Thyroid gland (tissue), 4 donors: ENCODE data around the gene MYZAP. TPM values are rescaled to one million over a fixed set of nuclear protein-coding genes. Genes with fewer than 3 reads are reported as not detected.

ENCODE experiments used
- DNase-seq, 2 donors: peaks; one replicate each; pipeline ENCODE4 v3.0.0-alpha.2; 2019
- H3K27ac ChIP-seq, 3 donors: fragments of 200-600 bp; sonication (generic); 1 replicate in 2 of 3; 2 replicates in 1 of 3; pipeline ENCODE4 v1.5.1; 2016 to 2019; ENCODE audit warnings: mild to moderate bottlenecking in 1 of 3, moderate library complexity in 1 of 3
- H3K27me3 ChIP-seq: fragments of 200-600 bp; sonication (generic); one replicate; pipeline ENCODE4 v1.5.1; 2019
- H3K36me3 ChIP-seq, 2 donors: fragments of 200-600 bp; sonication (generic); one replicate each; pipeline ENCODE4 v1.5.1; 2016 to 2019
- H3K4me1 ChIP-seq, 2 donors: fragments of 200-600 bp; sonication (generic); one replicate each; pipeline ENCODE4 v1.5.1; 2017 to 2019
- H3K4me3 ChIP-seq, 3 donors: fragments of 200-600 bp; sonication (generic); replicated peaks in 1 of 3; 1 replicate in 2 of 3; 2 replicates in 1 of 3; pipeline ENCODE4 v1.5.1; 2016; ENCODE audit warnings: mild to moderate bottlenecking in 1 of 3
- H3K9me3 ChIP-seq: fragments of 200-600 bp; sonication (generic); one replicate; pipeline ENCODE4 v1.5.1; 2017
- CTCF ChIP-seq, 6 experiments: fragments of 200-600 bp in 3 of 6; fragments of 450-650 bp in 3 of 6; sonication (generic) in 3 of 6; IDR thresholded peaks; one replicate each; pipeline ENCODE4 v1.5.1; 2016 to 2019; ENCODE audit warnings: antibody characterized with exemption in 6 of 6, mild to moderate bottlenecking in 2 of 6, inconsistent platforms in 1 of 6, moderate library complexity in 1 of 6
- POLR2A ChIP-seq, 2 donors: fragments of 450-650 bp; IDR thresholded peaks; one replicate each; pipeline ENCODE4 v1.6.1; 2017; ENCODE audit warnings: antibody characterized with exemption in 2 of 2, mild to moderate bottlenecking in 2 of 2, moderate library complexity in 1 of 2
- WGBS, 2 donors: methylation state at CpG; one replicate each; pipeline ENCODE4 v1.1.5; 2017; 5-methylcytosine and 5-hydroxymethylcytosine counted together
- intact Hi-C: fragments of 100-400 bp; cut with DNase I; formaldehyde crosslinking; loops from one replicate; pipeline ENCODE4 v1.15.1; 2023
- total RNA-seq, 4 donors: library from RNA; depleted of rRNA; stranded (reverse); fragments of >200 nt; gene quantifications; one replicate each; pipeline ENCODE4 v1.2.3, GENCODE V29; 2016

MYZAP gene
- total RNA-seq, 4 donors from 2014 or later: 3.2 to 20.7 (median 6.4) TPM

GRCh38 chr15:57597431-57597830, 5.7 kb downstream of the MYZAP start:
- WGBS, 2 donors: 93 to 96% methylated on average over 3 of the region's 3 CpGs
- TF ChIP-seq CTCF (IDR thresholded peaks at IDR 0.05) (no peak), POLR2A (IDR thresholded peaks at IDR 0.05) (no peak)
- no peak overlapping the region for H3K27ac ChIP-seq
- intact Hi-C loops: no loop called here
- DNase-seq: no peak
- no peak overlapping the region for H3K4me3 ChIP-seq
- peaks cover 0 to 10% of the 10 kb centered on the region in 2 donors for H3K4me1 ChIP-seq
- no peaks in the 10 kb centered on the region for H3K9me3 ChIP-seq
- no peaks in the 10 kb centered on the region for H3K36me3 ChIP-seq
- H3K27me3 ChIP-seq: no peaks in the 10 kb centered on the region

- Histone ChIP-seq H3K4me3 (no peak overlapping the region), H3K27me3 (no peaks in the 10 kb centered on the region), H3K27ac (no peak overlapping the region), H3K36me3 (no peaks in the 10 kb centered on the region), H3K9me3 (no peaks in the 10 kb centered on the region), H3K4me1 (peaks cover 0 to 10% of the 10 kb centered on the region in 2 donors)
- intact Hi-C loops: no loop called here
- no peak for TF ChIP-seq POLR2A (IDR thresholded peaks at IDR 0.05)
- TF ChIP-seq CTCF (IDR thresholded peaks at IDR 0.05): no peak
- no peak for DNase-seq
- 86 to 91% methylated on average over 5 of the region's 5 CpGs for WGBS, 2 donors
These were observed 6.6 kb downstream of the MYZAP start for GRCh38 chr15:57598346-57598745.

- Histone ChIP-seq H3K4me1 (peaks cover 0 to 10% of the 10 kb centered on the region in 2 donors), H3K36me3 (no peaks in the 10 kb centered on the region)
- WGBS, 2 donors: 90 to 92% methylated on average over 10 of the region's 10 CpGs
These were observed 7.6 kb downstream of the MYZAP start for GRCh38 chr15:57599296-57599810.

GRCh38 chr15:57600197-57600596, 8.5 kb downstream of the MYZAP start:
- WGBS, 2 donors: 98 to 100% methylated on average over 1 of the region's 1 CpG
- intact Hi-C loops: no loop called here
- H3K27me3 ChIP-seq: no peaks in the 10 kb centered on the region
- peaks cover 0 to 10% of the 10 kb centered on the region in 2 donors for H3K4me1 ChIP-seq
- TF ChIP-seq POLR2A (IDR thresholded peaks at IDR 0.05) (no peak), CTCF (IDR thresholded peaks at IDR 0.05) (no peak)
- no peak for DNase-seq
- H3K4me3 ChIP-seq: no peak overlapping the region
- H3K36me3 ChIP-seq: no peaks in the 10 kb centered on the region
- H3K9me3 ChIP-seq: no peaks in the 10 kb centered on the region
- H3K27ac ChIP-seq: no peak overlapping the region

More at GRCh38 chr15:57599296-57599810, 7.6 kb downstream of the MYZAP start:
- DNase-seq: no peak
- no peak overlapping the region for H3K4me3 ChIP-seq
- TF ChIP-seq CTCF (IDR thresholded peaks at IDR 0.05): no peak
- TF ChIP-seq POLR2A (IDR thresholded peaks at IDR 0.05): no peak
- no peaks in the 10 kb centered on the region for H3K9me3 ChIP-seq
- intact Hi-C loops: no loop called here
- H3K27me3 ChIP-seq: no peaks in the 10 kb centered on the region
- no peak overlapping the region for H3K27ac ChIP-seq

- Histone ChIP-seq H3K4me3 (no peak overlapping the region), H3K9me3 (no peaks in the 10 kb centered on the region), H3K27ac (no peak overlapping the region), H3K27me3 (no peaks in the 10 kb centered on the region), H3K36me3 (no peaks in the 10 kb centered on the region), H3K4me1 (peaks cover 0 to 2% of the 10 kb centered on the region in 2 donors)
- no peak for TF ChIP-seq CTCF (IDR thresholded peaks at IDR 0.05)
- no peak for TF ChIP-seq POLR2A (IDR thresholded peaks at IDR 0.05)
- DNase-seq: no peak
- 91% methylated on average over 10 of the region's 10 CpGs for WGBS, 2 donors
- intact Hi-C loops: no loop called here
These were observed 12.8 kb downstream of the MYZAP start for GRCh38 chr15:57604507-57604906.
